HCT116 (cell line): Measurements from ENCODE around the gene NUP153. TPM values are rescaled to one million over a fixed set of nuclear protein-coding genes. Genes with fewer than 3 reads are reported as not detected.

ENCODE experiments used
- ATAC-seq: fragments of 200-7000 bp; cut with Tn5 transposase; 2 replicates; pipeline ENCODE4 v1.9.1; 2020; ENCODE audit warnings: mild to moderate bottlenecking, moderate library complexity
- BruUV-seq: library from RNA; stranded (reverse); fragments of 400-500 nt; replicated peaks from 2 replicates; lab custom pipeline; 2021; lab: Mats Ljungman, UMichigan
- CTCF ChIA-PET: fragments of 300-600 bp; sonication (Branson Sonifier 250); formaldehyde crosslinking; loops from one replicate; lab custom pipeline; 2021; ENCODE audit warnings: antibody characterized with exemption; lab: Charles Lee
- POLR2A ChIA-PET: fragments of 300-600, 350-600 bp; sonication (Branson Sonifier 250); formaldehyde crosslinking; loops from one replicate; lab custom pipeline; 2021; ENCODE audit warnings: antibody characterized with exemption; lab: Charles Lee
- RAD21 ChIA-PET, 2 experiments: fragments of 300-600 bp; sonication (Branson Sonifier 250); formaldehyde crosslinking; loops; one replicate each; lab custom pipeline; 2023; ENCODE audit warnings: low total read pairs in 2 of 2; ENCODE audit not compliant: uncharacterized antibody in 2 of 2, unreplicated experiment in 2 of 2, low non-redundant PET in 1 of 2; lab: Charles Lee
- DNase-seq: peaks from one replicate; pipeline ENCODE4 v3.0.0-alpha.2; 2010; ENCODE audit warnings: low read depth, low spot score
- H2AFZ ChIP-seq: fragments of 200-600 bp; shearing (Covaris generic), sonication (generic); 2 replicates; pipeline ENCODE4 v1.6.1; 2017; ENCODE audit warnings: low read depth, mixed run types, mixed read lengths, antibody characterized with exemption, low read length; ENCODE audit not compliant: poor library complexity, severe bottlenecking
- H3K27ac ChIP-seq: 2 replicates; pipeline ENCODE4 v1.5.1; 2012; ENCODE audit warnings: low read depth, low read length
- H3K27me3 ChIP-seq: fragments of 200-600 bp; sonication (generic); 2 replicates; pipeline ENCODE4 v1.6.1; 2016; ENCODE audit warnings: mixed run types, low read length, mixed read lengths; ENCODE audit not compliant: insufficient read depth
- H3K36me3 ChIP-seq, 2 experiments: fragments of 200-500 bp in 1 of 2; fragments of 200-600 bp in 1 of 2; sonication (Bioruptor generic) in 1 of 2; sonication (generic) in 1 of 2; 2 replicates each; pipeline versions ENCODE4 v1.5.1 to v1.6.1; 2014 to 2016; ENCODE audit warnings: low read length in 2 of 2, inconsistent platforms in 1 of 2, mixed read lengths in 1 of 2, mixed run types in 1 of 2; ENCODE audit not compliant: insufficient read depth in 2 of 2, control insufficient read depth in 1 of 2
- H3K4me1 ChIP-seq, 2 experiments: fragments of 200-600 bp in 1 of 2; sonication (generic) in 1 of 2; 2 replicates each; pipeline versions ENCODE4 v1.5.1 to v1.6.1; 2012 to 2017; ENCODE audit warnings: low read length in 2 of 2, inconsistent platforms in 1 of 2, mild to moderate bottlenecking in 1 of 2, mixed read lengths in 1 of 2, mixed run types in 1 of 2, moderate library complexity in 1 of 2; ENCODE audit not compliant: insufficient read depth in 2 of 2, control insufficient read depth in 1 of 2
- H3K4me2 ChIP-seq: fragments of 200-600 bp; sonication (generic); 2 replicates; pipeline ENCODE4 v1.6.1; 2017; ENCODE audit warnings: mixed run types, low read length, mixed read lengths
- H3K4me3 ChIP-seq, 2 experiments: fragments of 200-600 bp in 1 of 2; sonication (generic) in 1 of 2; replicated peaks in 1 of 2; 2 replicates each; pipeline ENCODE4 v1.5.1; 2011 to 2016; ENCODE audit warnings: low read length in 2 of 2, control low read depth in 1 of 2, low read depth in 1 of 2, mild to moderate bottlenecking in 1 of 2, mixed read lengths in 1 of 2, mixed run types in 1 of 2
- H3K79me2 ChIP-seq: fragments of 200-600 bp; sonication (generic); 2 replicates; pipeline ENCODE4 v1.6.1; 2017; ENCODE audit warnings: mild to moderate bottlenecking, mixed run types, low read length, moderate library complexity, mixed read lengths; ENCODE audit not compliant: insufficient read depth
- H3K9ac ChIP-seq: fragments of 200-600 bp; sonication (generic); 2 replicates; pipeline ENCODE4 v1.6.1; 2016; ENCODE audit warnings: low read length, mixed read lengths
- H3K9me2 ChIP-seq: fragments of 200-600 bp; sonication (generic), shearing (Covaris generic); 2 replicates; pipeline ENCODE4 v1.6.1; 2017; ENCODE audit warnings: mixed run types, mild to moderate bottlenecking, moderate library complexity; ENCODE audit not compliant: insufficient read depth
- H3K9me3 ChIP-seq, 2 experiments: fragments of 200-500 bp in 1 of 2; fragments of 200-600 bp in 1 of 2; sonication (Bioruptor generic) in 1 of 2; sonication (generic) in 1 of 2; 2 replicates each; pipeline ENCODE4 v1.6.1; 2014 to 2017; ENCODE audit warnings: low read length in 2 of 2, mixed read lengths in 2 of 2, inconsistent platforms in 1 of 2, low read depth in 1 of 2, mild to moderate bottlenecking in 1 of 2, mixed run types in 1 of 2, moderate library complexity in 1 of 2; ENCODE audit not compliant: control insufficient read depth in 1 of 2, insufficient read depth in 1 of 2
- H4K20me1 ChIP-seq: fragments of 200-600 bp; sonication (generic), shearing (Covaris generic); 2 replicates; pipeline ENCODE4 v1.6.1; 2017; ENCODE audit warnings: mixed run types, mild to moderate bottlenecking, moderate library complexity; ENCODE audit not compliant: insufficient read depth
- CBX3 ChIP-seq: IDR thresholded peaks from 2 replicates; pipeline ENCODE4 v1.6.1; 2012; ENCODE audit warnings: low read depth
- CEBPB ChIP-seq: IDR thresholded peaks from 2 replicates; pipeline ENCODE4 v1.6.1; 2012; ENCODE audit warnings: low read depth
- EZH2 ChIP-seq: fragments of 200-600 bp; sonication (generic); IDR thresholded peaks from 2 replicates; pipeline ENCODE4 v1.6.1; 2017; ENCODE audit warnings: antibody characterized with exemption, mixed run types
- EZH2phosphoT487 ChIP-seq: fragments of 200-600 bp; IDR thresholded peaks from 2 replicates; pipeline ENCODE4 v1.6.1; 2018; ENCODE audit warnings: antibody characterized with exemption, borderline replicate concordance
- FOSL1 ChIP-seq: IDR thresholded peaks from 2 replicates; pipeline ENCODE4 v1.6.1; 2012; ENCODE audit warnings: low read depth
- JUND ChIP-seq: IDR thresholded peaks from 2 replicates; pipeline ENCODE4 v1.6.1; 2012
- POLR2A ChIP-seq: IDR thresholded peaks from 2 replicates; pipeline ENCODE4 v1.7.0; 2011; ENCODE audit warnings: borderline replicate concordance; ENCODE audit not compliant: insufficient read depth, insufficient read length; ENCODE audit errors: extremely low read depth
- POLR2AphosphoS5 ChIP-seq: IDR thresholded peaks from 2 replicates; pipeline ENCODE4 v1.6.1; 2011; ENCODE audit warnings: mild to moderate bottlenecking, low read depth, low read length, moderate library complexity
- RAD21 ChIP-seq: IDR thresholded peaks from 2 replicates; pipeline ENCODE4 v1.6.1; 2012; ENCODE audit warnings: low read depth, mild to moderate bottlenecking
- SP1 ChIP-seq: IDR thresholded peaks from 2 replicates; pipeline ENCODE4 v1.6.1; 2012; ENCODE audit warnings: low read depth
- intact Hi-C: fragments of 100-400 bp; cut with micrococcal nuclease; formaldehyde crosslinking; loops from 2 replicates; pipeline ENCODE4 v1.10.0; 2022
- total RNA-seq: library from RNA; stranded (reverse); gene quantifications from one replicate; pipeline ENCODE4 v1.2.1, GENCODE V29; 2021; ENCODE audit not compliant: unreplicated experiment
- TF ChIP-seq, protein P1 (sequence below): IDR thresholded peaks from 2 replicates; pipeline ENCODE4 v1.6.1; 2012
- TF ChIP-seq, protein P2 (sequence below): IDR thresholded peaks from 2 replicates; pipeline ENCODE4 v1.6.1; 2012
- TF ChIP-seq, protein P3 (sequence below): IDR thresholded peaks from 2 replicates; pipeline ENCODE4 v1.6.1; 2012; ENCODE audit warnings: low read depth

Gene NUP153
- total RNA-seq, 1 experiment from 2014 or later = 51.6 TPM

- intact Hi-C loops = no loop called here
- H3K4me1 ChIP-seq = peaks cover 12 to 25% of the 10 kb centered on the region in 2 experiments
- H3K4me3 ChIP-seq = no peak overlapping the region
- no peaks in the 10 kb centered on the region for H3K27me3 ChIP-seq
- H3K27ac ChIP-seq = no peak overlapping the region
- H3K79me2 ChIP-seq = peaks cover 14% of the 10 kb centered on the region
- BruUV-seq = no TSS peak
- DNase-seq (no peak), ATAC-seq (no peak)
- H2AFZ ChIP-seq = no peak overlapping the region
- no peak overlapping the region for H3K4me2 ChIP-seq
- H3K9ac ChIP-seq = no peak overlapping the region
- ChIA-PET CTCF (no interaction called here), POLR2A (no interaction called here), RAD21 (no interaction called here)
- no peaks in the 10 kb centered on the region for H3K9me3 ChIP-seq
- no peaks in the 10 kb centered on the region for H3K9me2 ChIP-seq
- H3K36me3 ChIP-seq = no peaks in the 10 kb centered on the region
- no peaks in the 10 kb centered on the region for H4K20me1 ChIP-seq
- TF ChIP-seq POLR2A = no peak
- no peak for TF ChIP-seq POLR2AphosphoS5
- no peak for TF ChIP-seq CBX3
- TF ChIP-seq, protein P1, sequence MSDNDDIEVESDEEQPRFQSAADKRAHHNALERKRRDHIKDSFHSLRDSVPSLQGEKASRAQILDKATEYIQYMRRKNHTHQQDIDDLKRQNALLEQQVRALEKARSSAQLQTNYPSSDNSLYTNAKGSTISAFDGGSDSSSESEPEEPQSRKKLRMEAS = no peak
- TF ChIP-seq EZH2 = no peak
- no peak for TF ChIP-seq CEBPB
- TF ChIP-seq RAD21 = no peak
- no peak for TF ChIP-seq SP1
- no peak for TF ChIP-seq FOSL1
- no peak for TF ChIP-seq EZH2phosphoT487
- TF ChIP-seq, protein P2, sequence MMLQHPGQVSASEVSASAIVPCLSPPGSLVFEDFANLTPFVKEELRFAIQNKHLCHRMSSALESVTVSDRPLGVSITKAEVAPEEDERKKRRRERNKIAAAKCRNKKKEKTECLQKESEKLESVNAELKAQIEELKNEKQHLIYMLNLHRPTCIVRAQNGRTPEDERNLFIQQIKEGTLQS = no peak
- TF ChIP-seq, protein P3, sequence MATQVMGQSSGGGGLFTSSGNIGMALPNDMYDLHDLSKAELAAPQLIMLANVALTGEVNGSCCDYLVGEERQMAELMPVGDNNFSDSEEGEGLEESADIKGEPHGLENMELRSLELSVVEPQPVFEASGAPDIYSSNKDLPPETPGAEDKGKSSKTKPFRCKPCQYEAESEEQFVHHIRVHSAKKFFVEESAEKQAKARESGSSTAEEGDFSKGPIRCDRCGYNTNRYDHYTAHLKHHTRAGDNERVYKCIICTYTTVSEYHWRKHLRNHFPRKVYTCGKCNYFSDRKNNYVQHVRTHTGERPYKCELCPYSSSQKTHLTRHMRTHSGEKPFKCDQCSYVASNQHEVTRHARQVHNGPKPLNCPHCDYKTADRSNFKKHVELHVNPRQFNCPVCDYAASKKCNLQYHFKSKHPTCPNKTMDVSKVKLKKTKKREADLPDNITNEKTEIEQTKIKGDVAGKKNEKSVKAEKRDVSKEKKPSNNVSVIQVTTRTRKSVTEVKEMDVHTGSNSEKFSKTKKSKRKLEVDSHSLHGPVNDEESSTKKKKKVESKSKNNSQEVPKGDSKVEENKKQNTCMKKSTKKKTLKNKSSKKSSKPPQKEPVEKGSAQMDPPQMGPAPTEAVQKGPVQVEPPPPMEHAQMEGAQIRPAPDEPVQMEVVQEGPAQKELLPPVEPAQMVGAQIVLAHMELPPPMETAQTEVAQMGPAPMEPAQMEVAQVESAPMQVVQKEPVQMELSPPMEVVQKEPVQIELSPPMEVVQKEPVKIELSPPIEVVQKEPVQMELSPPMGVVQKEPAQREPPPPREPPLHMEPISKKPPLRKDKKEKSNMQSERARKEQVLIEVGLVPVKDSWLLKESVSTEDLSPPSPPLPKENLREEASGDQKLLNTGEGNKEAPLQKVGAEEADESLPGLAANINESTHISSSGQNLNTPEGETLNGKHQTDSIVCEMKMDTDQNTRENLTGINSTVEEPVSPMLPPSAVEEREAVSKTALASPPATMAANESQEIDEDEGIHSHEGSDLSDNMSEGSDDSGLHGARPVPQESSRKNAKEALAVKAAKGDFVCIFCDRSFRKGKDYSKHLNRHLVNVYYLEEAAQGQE = no peak
- no peak for TF ChIP-seq JUND
Measured at GRCh38 chr6:17710331-17710730, 3.6 kb upstream of the NUP153 start.
